ENCODE results near the gene MACROD1.

DNA sequence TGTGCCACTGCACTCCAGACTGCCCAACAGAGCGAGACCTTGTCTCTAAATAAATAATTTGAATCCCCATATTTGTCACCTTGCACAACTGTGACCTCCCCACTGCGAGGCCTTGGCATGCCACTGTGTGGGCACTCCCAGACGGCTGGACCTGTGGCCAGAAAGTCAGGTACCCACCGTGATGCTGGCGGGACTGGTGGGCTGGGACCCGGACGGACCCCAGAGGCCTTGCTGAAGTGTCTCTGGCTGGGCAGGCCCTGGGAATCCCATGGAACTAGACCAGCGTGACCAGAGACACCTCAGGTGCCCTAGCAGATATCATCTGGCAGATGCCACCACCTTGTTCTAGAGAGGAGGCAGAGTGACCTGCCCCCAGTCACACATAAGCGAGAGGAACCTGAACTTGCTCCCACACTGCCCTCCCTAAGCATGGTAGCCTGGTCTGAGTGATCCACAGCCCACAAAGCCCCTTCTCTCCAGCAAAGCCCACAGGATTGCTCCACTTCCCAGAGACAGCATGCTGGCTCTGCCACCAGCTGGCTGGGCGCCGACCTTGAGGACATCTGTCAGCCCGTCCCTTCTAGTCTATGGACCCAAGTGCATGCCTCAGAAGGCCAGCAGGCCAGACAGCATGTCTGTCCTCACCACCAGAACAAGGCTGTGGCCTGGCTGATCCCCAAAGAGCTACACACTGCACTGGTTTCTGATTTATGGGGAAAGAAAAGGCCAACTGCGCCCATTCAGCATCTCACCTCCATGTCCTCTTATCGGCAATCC lies 9.5 kb downstream of the MACROD1 start:
- TF ChIP-seq, protein P1, sequence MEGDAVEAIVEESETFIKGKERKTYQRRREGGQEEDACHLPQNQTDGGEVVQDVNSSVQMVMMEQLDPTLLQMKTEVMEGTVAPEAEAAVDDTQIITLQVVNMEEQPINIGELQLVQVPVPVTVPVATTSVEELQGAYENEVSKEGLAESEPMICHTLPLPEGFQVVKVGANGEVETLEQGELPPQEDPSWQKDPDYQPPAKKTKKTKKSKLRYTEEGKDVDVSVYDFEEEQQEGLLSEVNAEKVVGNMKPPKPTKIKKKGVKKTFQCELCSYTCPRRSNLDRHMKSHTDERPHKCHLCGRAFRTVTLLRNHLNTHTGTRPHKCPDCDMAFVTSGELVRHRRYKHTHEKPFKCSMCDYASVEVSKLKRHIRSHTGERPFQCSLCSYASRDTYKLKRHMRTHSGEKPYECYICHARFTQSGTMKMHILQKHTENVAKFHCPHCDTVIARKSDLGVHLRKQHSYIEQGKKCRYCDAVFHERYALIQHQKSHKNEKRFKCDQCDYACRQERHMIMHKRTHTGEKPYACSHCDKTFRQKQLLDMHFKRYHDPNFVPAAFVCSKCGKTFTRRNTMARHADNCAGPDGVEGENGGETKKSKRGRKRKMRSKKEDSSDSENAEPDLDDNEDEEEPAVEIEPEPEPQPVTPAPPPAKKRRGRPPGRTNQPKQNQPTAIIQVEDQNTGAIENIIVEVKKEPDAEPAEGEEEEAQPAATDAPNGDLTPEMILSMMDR (IDR thresholded peaks at IDR 0.05), result no peak
- no peak for TF ChIP-seq POLR2A (IDR thresholded peaks at IDR 0.05)

Data from adrenal gland (tissue), 5 donors.